Nephron progenitor cell (in vitro differentiated cells): ENCODE data around the gene NEK5.

Source experiments
- DNase-seq: peaks from one replicate; pipeline ENCODE4 v3.0.0; 2021
- H3K27ac Mint-ChIP-seq: 2 replicates; pipeline ENCODE4 v1.8.0; 2021; ENCODE audit warnings: mild to moderate bottlenecking, moderate library complexity, mixed read lengths
- H3K27me3 Mint-ChIP-seq: 2 replicates; pipeline ENCODE4 v1.8.0; 2021; ENCODE audit warnings: mild to moderate bottlenecking, low read depth, mixed read lengths; ENCODE audit not compliant: poor library complexity
- H3K36me3 Mint-ChIP-seq: 2 replicates; pipeline ENCODE4 v1.8.0; 2021; ENCODE audit warnings: low read depth, mixed read lengths
- H3K4me1 Mint-ChIP-seq: 2 replicates; pipeline ENCODE4 v1.8.0; 2021; ENCODE audit warnings: mixed read lengths
- H3K4me3 Mint-ChIP-seq: 2 replicates; pipeline ENCODE4 v1.8.0; 2021; ENCODE audit warnings: mild to moderate bottlenecking, moderate library complexity, mixed read lengths
- H3K9me3 Mint-ChIP-seq: 2 replicates; pipeline ENCODE4 v1.8.0; 2021; ENCODE audit warnings: mild to moderate bottlenecking, moderate library complexity, mixed read lengths
- CTCF ChIP-seq: fragments of 200-600 bp; sonication (generic); IDR thresholded peaks from 2 replicates; pipeline ENCODE4 v1.5.0; 2021; ENCODE audit warnings: antibody characterized with exemption

The NEK5 gene

GRCh38 chr13:51998723-51999509 is 130.0 kb downstream of the NEK5 start:
- DNase-seq: no peak
- no peak for TF ChIP-seq CTCF
- no peaks in the 10 kb centered on the region for H3K9me3 Mint-ChIP-seq
- no peaks in the 10 kb centered on the region for H3K36me3 Mint-ChIP-seq
- peak overlapping the region; percentile 74 for H3K27ac Mint-ChIP-seq
- H3K4me3 Mint-ChIP-seq: peak overlapping the region; percentile 52
- peaks cover 10% of the 10 kb centered on the region for H3K27me3 Mint-ChIP-seq
- H3K4me1 Mint-ChIP-seq: peaks cover 66% of the 10 kb centered on the region

- Mint-ChIP-seq H3K27me3 (peaks cover 7% of the 10 kb centered on the region), H3K4me3 (no peak overlapping the region), H3K36me3 (no peaks in the 10 kb centered on the region), H3K4me1 (peaks cover 66% of the 10 kb centered on the region), H3K27ac (no peak overlapping the region), H3K9me3 (no peaks in the 10 kb centered on the region)
- TF ChIP-seq CTCF: no peak
- no peak for DNase-seq
These were observed 131.1 kb downstream of the NEK5 start for GRCh38 chr13:51997641-51998330.

GRCh38 chr13:51997186-51997585 is 131.7 kb downstream of the NEK5 start:
- Mint-ChIP-seq H3K36me3 (no peaks in the 10 kb centered on the region), H3K4me1 (peaks cover 66% of the 10 kb centered on the region), H3K27me3 (peaks cover 7% of the 10 kb centered on the region), H3K9me3 (no peaks in the 10 kb centered on the region), H3K4me3 (no peak overlapping the region), H3K27ac (no peak overlapping the region)
- no peak for TF ChIP-seq CTCF
- DNase-seq: no peak

GRCh38 chr13:51996641-51997040 is 132.2 kb downstream of the NEK5 start:
- Mint-ChIP-seq H3K27ac (no peak overlapping the region), H3K4me3 (no peak overlapping the region), H3K9me3 (no peaks in the 10 kb centered on the region), H3K4me1 (peaks cover 66% of the 10 kb centered on the region), H3K27me3 (peaks cover 11% of the 10 kb centered on the region), H3K36me3 (no peaks in the 10 kb centered on the region)
- no peak for TF ChIP-seq CTCF
- no peak for DNase-seq

GRCh38 chr13:51995677-51996551 is 133.0 kb downstream of the NEK5 start:
- Mint-ChIP-seq H3K9me3 (no peaks in the 10 kb centered on the region), H3K4me3 (no peak overlapping the region), H3K27ac (no peak overlapping the region), H3K36me3 (no peaks in the 10 kb centered on the region), H3K27me3 (peaks cover 11% of the 10 kb centered on the region), H3K4me1 (peaks cover 59% of the 10 kb centered on the region)
- DNase-seq: no peak
- no peak for TF ChIP-seq CTCF
